ENCODE results near the gene DMRTB1. TPM values are rescaled to one million over a fixed set of nuclear protein-coding genes. Genes with fewer than 3 reads are reported as not detected.

The DMRTB1 gene
- total RNA-seq, 1 donor from 2014 or later, result not detected

- H3K4me3 Mint-ChIP-seq (ENCODE audit: unreplicated experiment), result no peak overlapping the region
- no peak for DNase-seq (ENCODE audit: low spot score)
- H3K9me3 Mint-ChIP-seq (ENCODE audit: unreplicated experiment), result no peaks in the 10 kb centered on the region
- H3K27me3 Mint-ChIP-seq (ENCODE audit: unreplicated experiment), result peaks cover 5% of the 10 kb centered on the region
- no peak for TF ChIP-seq CTCF (IDR thresholded peaks at IDR 0.05; ENCODE audit: unreplicated experiment)
- no peaks in the 10 kb centered on the region for H3K4me1 Mint-ChIP-seq (ENCODE audit: unreplicated experiment)
- no peaks in the 10 kb centered on the region for H3K36me3 Mint-ChIP-seq (ENCODE audit: low read depth, unreplicated experiment)
- no peak overlapping the region for H3K27ac Mint-ChIP-seq (ENCODE audit: unreplicated experiment)
Observed at GRCh38 chr1:53495633-53496345, 36.6 kb downstream of the DMRTB1 start.

- DNase-seq (ENCODE audit: low spot score), result no peak
- no peak overlapping the region for H3K27ac Mint-ChIP-seq (ENCODE audit: unreplicated experiment)
- H3K4me3 Mint-ChIP-seq (ENCODE audit: unreplicated experiment), result no peak overlapping the region
- no peak for TF ChIP-seq CTCF (IDR thresholded peaks at IDR 0.05; ENCODE audit: unreplicated experiment)
- H3K36me3 Mint-ChIP-seq (ENCODE audit: low read depth, unreplicated experiment), result no peaks in the 10 kb centered on the region
- no peaks in the 10 kb centered on the region for H3K4me1 Mint-ChIP-seq (ENCODE audit: unreplicated experiment)
- peaks cover 5% of the 10 kb centered on the region for H3K27me3 Mint-ChIP-seq (ENCODE audit: unreplicated experiment)
- no peaks in the 10 kb centered on the region for H3K9me3 Mint-ChIP-seq (ENCODE audit: unreplicated experiment)
Observed at GRCh38 chr1:53498555-53499131, 39.4 kb downstream of the DMRTB1 start.

- H3K9me3 Mint-ChIP-seq (ENCODE audit: unreplicated experiment), result no peaks in the 10 kb centered on the region
Observed at GRCh38 chr1:53499257-53500203, 40.3 kb downstream of the DMRTB1 start.

GRCh38 chr1:53500204-53501064, 41.2 kb downstream of the DMRTB1 start:
- Mint-ChIP-seq H3K9me3 (ENCODE audit: unreplicated experiment) (no peaks in the 10 kb centered on the region), H3K27me3 (ENCODE audit: unreplicated experiment) (peaks cover 7% of the 10 kb centered on the region), H3K36me3 (ENCODE audit: low read depth, unreplicated experiment) (no peaks in the 10 kb centered on the region), H3K4me3 (ENCODE audit: unreplicated experiment) (no peak overlapping the region), H3K4me1 (ENCODE audit: unreplicated experiment) (no peaks in the 10 kb centered on the region), H3K27ac (ENCODE audit: unreplicated experiment) (no peak overlapping the region)
- DNase-seq (ENCODE audit: low spot score), result no peak
- no peak for TF ChIP-seq CTCF (IDR thresholded peaks at IDR 0.05; ENCODE audit: unreplicated experiment)

More at GRCh38 chr1:53499257-53500203, 40.3 kb downstream of the DMRTB1 start:
- no peak overlapping the region for H3K27ac Mint-ChIP-seq (ENCODE audit: unreplicated experiment)
- no peak overlapping the region for H3K4me3 Mint-ChIP-seq (ENCODE audit: unreplicated experiment)
- no peak for TF ChIP-seq CTCF (IDR thresholded peaks at IDR 0.05; ENCODE audit: unreplicated experiment)
- H3K36me3 Mint-ChIP-seq (ENCODE audit: low read depth, unreplicated experiment), result no peaks in the 10 kb centered on the region
- DNase-seq (ENCODE audit: low spot score), result no peak
- H3K4me1 Mint-ChIP-seq (ENCODE audit: unreplicated experiment), result no peaks in the 10 kb centered on the region
- peaks cover 7% of the 10 kb centered on the region for H3K27me3 Mint-ChIP-seq (ENCODE audit: unreplicated experiment)
